GM21528 (cell line): ENCODE results near the gene MOBP.
"Not testable (repeated sequence)": the region's sequence is repeated elsewhere in the genome, so short reads cannot be mapped to it uniquely, and the experiment has no call there.

Experiments
- ATAC-seq: cut with Tn5 transposase; IDR thresholded peaks from one replicate; pipeline ENCODE4 v1.9.1; 2021; ENCODE audit warnings: mild to moderate bottlenecking, moderate library complexity; ENCODE audit not compliant: unreplicated experiment, low FRiP score

Gene MOBP, protein sequence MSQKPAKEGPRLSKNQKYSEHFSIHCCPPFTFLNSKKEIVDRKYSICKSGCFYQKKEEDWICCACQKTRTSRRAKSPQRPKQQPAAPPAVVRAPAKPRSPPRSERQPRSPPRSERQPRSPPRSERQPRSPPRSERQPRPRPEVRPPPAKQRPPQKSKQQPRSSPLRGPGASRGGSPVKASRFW

DNA sequence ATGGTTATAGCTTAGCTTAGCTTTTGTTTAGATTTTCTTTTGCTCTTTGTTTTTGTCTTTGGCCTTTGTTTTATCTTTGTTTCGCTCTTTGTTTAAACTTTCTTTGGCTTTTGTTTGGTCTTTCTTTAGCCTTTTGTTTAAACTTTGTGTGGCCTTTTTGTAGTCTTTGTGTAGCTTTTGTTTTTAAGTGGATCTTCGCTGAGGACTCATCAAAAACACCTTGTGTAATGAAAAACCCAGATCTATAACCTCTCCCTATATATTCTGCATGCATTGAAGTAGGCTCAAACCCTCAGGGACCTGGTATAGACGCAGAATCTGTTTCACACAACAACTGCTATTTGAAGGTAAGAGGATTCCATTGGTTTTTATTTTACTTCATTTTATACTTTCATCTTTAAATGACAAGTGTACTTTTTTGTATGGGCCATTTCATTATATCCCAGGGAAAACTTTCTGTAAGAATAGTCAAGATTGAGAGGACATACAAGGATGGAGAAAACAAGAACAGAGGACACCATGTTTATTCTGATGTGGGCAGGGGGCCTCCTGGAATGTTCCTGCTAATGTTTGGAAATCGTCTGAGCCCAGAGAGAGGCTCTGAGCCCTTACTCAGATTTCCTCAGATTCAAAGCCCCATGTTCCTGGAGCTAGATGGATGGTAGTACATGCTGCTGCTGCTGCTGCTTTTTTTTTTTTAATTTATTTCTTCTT lies at the start of gene MOBP:
MOBP (plus strand) TSS at position 287 of the 714 bp plus-strand sequence. CDS start 34,390 bp downstream, outside the sequence.
- ATAC-seq: no peak

DNA sequence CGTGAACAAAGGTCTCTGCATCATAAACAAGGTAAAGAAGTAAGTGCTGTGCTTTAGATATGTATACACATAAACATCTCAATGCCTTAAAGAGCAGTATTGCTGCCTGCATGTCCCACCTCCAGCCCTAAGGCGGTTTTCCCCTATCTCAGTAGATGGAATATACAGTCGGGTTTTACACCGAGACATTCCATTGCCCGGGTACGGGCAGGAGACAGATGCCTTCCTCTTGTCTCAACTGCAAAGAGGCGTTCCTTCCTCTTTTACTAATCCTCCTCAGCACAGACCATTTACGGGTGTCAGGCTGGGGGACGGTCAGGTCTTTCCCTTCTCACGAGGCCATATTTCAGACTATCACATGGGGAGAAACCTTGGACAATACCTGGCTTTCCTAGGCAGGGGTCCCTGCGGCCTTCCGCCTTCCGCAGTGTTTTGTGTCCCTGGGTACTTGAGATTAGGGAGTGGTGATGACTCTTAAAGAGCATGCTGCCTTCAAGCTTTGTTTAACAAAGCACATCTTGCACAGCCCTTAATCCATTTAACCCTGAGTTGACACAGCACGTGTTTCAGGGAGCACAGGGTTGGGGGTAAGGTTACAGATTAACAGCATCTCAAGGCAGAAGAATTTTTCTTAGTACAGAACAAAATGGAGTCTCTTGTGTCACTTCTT lies 48.8 kb upstream of the MOBP start:
- not testable (repeated sequence) for ATAC-seq

DNA sequence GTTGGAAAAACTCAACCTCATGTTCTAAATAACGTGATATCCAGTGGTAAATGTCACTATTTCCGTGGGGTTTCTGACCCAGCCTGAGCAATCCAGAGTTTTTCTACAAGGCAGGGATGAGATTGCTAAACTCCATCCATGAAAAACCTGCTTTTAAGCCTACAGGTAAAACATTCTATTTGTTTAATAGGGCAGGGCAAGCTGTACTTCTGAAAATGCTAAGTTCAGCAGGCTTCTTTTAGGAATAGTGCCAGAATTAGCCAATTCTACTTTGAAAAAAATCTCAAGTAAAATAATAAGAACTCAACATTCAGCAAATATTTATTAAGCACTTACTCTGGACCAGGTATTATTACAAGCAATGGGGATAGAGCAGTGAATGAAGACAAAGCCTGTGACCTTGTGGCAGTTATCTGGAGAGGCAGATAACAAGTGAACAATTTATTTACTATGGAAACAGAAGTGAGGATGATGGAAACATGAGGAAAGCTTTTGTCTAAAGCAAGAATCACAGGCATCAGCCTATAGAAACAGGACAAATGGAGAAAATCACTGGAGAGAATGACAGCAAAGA lies 47.7 kb upstream of the MOBP start:
- ATAC-seq: no peak

DNA sequence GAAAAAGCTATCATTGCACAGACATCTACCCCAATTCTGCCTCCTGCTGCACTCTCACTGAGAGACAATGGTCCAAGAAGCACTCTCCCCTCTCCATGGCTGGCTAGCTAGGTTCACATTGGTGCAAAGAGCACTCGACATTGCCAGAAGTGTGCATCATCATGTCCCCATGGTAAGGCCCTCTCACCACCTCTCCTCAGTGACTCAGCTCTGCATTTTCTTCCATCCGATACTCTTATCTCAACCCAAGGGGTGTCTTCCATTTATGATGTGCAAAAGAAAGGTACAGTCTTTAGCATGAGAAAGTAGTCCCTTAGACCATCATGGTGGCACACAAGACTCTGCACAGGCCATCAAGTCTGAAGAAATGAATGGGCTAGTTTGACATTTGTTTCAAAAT lies 46.9 kb upstream of the MOBP start:
- ATAC-seq: no peak

DNA sequence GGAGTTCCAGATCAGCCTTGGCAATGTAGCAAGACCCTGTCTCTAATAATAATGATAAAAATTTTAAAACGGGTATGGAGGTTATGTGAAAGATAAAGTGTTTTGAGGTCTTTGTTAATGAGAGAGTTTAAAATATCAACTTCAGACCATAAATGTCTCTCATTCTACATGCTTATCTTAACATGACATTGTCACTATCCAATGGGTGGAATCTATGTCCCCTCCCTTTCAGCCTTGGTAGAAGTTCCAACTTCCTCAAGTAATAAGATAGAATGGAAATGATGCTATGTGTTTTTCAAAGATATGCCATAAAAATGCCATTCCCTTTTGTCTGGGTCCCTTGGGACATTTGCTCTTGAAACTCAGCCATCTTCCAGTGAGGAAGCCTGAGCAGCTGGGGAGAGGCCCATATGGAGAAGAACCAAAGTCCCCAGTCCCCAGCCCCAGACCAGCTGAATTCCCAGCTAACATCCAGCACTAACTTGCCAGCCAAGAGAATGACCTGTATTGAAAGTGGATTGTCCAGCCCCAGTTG lies 44.0 kb upstream of the MOBP start:
- ATAC-seq: no peak

DNA sequence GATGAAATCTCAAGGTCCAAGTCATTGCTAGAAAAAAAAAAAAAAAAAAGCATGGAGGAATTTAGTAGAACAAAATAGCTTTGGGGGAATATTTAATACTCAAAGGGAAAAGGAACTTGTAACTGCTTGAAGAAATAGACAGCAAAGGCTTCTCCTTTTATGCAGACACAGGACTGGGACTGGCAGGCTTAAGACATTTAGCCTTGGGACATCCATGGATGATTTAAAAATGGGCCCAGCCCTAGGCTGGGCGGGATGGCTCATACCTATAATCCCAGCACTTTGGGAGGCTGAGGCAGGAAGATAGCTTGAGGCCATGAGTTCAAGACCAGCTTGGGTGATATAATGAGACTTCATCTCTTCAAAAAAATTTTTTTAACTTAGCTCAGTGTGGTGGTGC lies 41.2 kb upstream of the MOBP start:
- no peak for ATAC-seq

DNA sequence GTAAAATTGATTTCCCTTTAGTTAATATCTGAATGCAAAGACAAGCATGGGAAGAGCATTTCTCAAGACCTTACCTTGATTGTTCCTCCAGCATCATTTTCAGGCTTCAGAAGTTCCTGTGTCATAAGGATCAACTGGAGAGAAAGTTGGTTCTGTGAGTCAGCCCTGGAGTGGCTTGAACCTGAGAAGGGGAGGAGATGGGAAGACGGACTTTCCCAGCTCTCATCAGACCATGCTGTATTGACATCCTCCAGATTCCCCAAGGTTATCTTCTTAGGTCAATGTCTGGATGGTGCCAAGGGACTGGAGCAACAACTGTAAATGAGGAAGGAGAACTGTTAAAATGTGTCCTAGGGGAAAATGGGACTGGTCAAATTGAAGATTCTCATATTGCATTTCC lies 40.0 kb upstream of the MOBP start:
- ATAC-seq: no peak

DNA sequence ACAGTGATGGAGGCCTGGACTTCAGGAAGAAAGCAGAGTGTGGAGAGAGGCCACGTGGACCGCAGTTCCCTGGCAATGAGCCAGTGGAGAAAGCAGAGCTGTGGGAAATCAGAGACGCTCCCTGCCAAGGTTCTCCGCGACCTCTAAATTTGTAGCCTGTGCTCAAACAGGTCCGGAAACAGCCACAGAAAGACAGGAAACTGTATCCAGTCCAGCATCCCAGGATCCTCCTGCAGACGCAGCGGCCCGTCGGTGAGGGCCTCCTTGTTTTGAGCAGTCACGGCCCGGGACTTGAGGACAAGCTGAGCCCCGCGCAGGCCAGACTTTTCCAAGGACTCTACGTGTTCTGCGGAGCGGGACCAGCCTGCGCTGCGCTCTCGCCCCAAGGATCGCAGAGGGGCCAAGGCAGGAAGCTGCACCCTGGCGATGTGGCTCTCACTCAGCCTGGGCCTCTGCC lies 38.7 kb upstream of the MOBP start:
- no peak for ATAC-seq

DNA sequence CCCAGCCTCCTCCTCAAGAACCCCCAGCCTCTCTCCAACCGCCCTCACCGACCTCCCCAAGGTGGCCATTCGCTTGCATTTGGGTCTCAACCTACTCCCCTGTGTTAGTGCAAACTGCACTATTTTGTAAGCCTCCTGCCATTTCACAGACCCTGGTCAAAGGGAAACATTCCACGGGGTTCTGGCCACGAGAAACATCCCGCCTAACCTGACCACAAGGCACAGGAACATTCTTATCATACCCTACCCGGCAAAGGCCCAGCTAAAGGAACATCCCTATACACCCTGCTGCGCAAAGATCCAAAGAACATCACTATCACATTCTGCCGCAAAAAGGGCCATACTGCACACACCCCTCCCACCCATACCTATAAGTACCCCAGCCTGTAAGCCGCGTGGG lies 38.0 kb upstream of the MOBP start:
- no peak for ATAC-seq

DNA sequence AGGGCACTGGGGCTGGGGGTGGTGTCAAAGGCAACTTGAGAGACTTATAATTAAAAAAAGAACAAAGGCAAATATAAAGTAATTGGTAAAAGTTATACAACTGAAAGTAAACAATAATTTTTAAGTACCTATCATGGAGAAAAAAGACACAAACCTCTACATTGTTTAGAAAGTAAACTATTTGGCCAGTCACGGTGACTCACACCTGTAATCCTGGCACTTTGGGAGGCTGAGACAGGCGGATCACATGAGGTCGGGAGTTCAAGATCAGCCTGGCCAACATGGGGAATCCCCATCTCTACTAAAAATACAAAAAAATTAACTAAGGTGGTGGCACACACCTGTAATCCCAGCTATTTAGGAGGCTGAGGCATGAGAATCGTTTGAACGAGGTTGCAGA lies 35.1 kb upstream of the MOBP start:
- ATAC-seq: no peak

DNA sequence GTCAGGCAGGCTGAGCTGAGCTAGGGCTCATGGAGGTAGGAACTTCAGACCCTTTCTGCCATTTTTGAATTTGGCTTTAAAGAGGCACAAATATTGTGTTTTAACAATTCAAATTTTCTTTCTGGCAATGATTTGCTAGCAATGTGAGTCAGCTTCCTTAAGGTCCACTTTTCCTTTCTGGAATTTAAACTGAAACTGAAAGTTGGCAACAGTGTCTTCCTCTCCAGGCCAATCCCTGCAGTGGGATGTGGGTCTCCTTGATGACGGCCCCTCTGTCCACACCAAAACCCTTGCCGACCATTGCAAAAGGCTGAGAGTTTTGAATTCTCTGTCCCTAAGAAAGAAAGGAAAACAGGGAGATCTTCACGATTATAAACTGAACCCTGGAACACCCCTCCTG lies 33.8 kb upstream of the MOBP start:
- ATAC-seq: no peak

DNA sequence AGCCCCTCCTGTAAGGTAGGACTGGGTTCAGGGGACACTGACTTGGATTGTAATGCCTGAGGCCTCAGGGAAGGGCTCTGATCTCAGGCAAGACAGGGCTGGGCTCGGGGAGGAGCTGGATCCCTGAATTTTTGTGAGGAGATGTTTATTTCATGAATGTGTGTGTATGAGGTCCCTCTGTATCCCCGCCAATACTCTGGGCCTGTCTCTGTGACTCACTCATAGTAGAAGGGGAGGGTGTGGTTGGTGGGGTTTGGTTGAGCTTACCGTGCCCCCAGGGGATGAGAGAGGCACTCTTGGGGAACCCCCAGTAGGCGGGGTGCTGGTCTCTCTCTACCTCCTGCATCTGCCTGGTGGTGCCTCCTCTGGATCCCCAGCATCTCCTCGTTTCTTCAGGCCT lies 32.9 kb upstream of the MOBP start:
- ATAC-seq: no peak

DNA sequence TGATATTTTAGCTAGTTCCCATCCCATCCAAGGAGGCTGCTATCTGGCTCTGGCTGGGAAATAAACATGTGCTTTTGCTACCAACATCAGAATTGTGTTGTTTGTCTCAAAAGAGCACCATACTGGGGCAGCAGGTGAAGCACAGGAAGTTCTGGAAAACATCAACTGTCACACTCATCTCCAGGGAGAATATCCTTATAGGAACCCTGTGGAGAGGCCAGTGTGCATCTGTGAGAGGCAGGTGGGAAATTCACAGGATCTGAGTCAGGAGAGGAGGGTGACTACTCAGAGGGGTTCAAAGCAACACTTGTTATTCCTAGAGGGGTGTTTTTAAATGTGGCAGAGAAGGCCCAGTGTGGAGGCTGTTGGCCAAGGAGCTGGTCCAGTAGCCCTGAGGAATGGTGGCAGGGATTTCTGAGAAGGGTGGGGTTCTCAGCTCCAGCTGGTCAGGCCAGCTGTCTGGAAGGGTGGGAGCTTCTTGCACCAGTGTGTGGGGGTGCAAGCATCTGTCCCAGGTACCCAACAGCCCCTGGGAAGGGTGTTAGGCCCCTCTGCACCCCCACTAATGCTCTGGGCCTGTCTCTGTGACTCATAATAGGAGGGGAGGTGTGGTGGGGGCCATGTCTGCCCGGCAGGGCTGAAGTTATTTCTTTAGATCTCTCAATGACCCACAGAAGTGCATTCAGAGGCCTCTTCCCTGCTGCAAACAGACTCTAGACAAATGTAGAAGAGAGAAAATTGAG lies 32.3 kb upstream of the MOBP start:
- ATAC-seq: no peak

DNA sequence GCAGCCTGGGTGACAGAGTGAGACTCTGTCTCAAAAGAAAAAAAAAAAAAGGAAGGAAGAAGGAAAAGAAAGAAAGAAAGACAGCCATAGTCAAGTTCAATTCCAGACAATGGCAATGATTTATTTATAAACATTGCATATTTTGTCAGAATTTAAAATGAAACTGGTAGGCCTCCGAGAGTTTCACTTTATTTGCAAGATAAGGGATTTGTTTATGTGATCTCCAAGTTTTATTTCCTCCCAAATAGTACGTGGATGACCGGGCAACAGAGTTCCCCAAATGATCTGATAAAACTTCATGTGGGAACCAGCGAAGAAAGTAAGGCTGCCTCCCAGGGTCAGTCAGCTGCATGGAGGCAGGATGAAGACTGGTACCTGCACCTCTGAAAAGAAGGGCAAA lies 28.6 kb upstream of the MOBP start:
- no peak for ATAC-seq

DNA sequence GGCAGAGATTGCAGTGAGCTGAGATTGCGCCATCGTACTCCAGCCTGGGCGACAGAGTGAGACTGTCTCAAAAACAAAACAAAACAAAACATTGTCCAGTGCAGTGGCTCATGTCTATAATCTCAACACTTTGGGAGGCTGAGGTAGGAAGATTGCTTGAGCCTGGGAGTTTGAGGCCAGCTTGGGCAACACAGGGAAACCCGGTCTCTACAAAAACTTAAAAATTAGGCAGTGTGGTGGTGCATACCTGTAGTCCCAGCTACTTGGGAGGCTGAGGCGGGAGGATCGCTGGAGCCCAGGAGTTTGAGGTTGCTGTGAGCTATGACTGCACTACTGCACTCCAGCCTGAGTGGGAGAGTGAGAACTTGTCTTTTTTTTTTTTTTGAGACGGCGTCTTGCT lies 27.2 kb upstream of the MOBP start:
- no peak for ATAC-seq

DNA sequence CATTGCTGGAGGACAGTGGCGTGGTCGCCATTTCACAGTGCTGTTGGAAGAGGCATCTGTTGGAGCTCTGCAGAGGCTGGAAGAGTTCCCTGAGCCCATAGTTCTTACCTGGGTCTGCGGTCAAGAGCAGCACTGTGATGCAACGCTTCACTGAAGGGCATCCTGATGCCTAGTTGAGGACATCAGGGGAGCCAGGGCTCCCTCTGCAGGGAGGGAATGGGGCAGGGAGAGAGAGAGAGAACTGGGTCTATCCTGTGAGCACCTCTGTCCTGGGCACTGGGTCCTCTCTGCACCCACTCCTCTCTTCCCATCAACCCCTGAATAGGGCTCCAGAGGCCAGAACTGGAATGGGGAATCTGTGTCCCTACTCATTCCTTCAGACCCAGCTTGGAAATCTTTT lies 23.9 kb upstream of the MOBP start:
- ATAC-seq: no peak

DNA sequence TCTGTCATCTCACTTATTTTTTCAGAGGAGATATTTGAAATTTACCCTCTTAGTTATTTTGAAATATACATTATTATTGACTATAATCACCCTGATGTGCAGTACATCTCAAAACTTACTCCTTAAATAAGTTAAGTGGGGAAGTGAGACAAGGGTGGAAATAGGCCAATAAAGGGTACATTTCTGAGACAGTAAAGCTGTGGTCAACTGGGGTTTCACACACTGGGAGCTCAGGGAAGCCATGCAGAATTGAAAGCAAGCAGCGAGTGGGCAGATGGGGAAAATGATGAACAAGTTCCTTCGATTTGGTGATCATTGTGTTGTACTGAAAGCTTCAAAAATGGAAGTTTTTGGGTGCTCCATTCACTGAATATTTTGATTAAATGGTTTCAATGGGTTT lies 21.6 kb upstream of the MOBP start:
- no peak for ATAC-seq

DNA sequence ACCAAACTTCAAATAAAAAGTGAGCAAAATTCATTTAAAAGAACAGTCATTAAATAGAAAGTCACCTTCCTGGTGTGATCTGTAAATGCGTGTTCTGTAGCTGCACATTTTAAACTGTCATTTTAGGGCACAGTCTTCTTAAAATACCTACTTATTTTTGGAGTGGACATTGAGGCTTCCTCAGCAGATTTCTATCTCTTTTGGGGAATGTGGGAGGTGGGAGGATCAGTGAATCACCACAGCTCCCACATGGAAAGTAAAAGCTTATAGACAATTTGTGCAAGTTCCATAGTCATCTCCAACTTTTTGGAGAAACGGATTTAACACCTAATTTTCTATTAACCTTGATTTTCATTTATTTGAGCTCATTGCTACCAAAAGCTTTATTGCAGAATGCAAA lies 21.0 kb upstream of the MOBP start:
- ATAC-seq: no peak

DNA sequence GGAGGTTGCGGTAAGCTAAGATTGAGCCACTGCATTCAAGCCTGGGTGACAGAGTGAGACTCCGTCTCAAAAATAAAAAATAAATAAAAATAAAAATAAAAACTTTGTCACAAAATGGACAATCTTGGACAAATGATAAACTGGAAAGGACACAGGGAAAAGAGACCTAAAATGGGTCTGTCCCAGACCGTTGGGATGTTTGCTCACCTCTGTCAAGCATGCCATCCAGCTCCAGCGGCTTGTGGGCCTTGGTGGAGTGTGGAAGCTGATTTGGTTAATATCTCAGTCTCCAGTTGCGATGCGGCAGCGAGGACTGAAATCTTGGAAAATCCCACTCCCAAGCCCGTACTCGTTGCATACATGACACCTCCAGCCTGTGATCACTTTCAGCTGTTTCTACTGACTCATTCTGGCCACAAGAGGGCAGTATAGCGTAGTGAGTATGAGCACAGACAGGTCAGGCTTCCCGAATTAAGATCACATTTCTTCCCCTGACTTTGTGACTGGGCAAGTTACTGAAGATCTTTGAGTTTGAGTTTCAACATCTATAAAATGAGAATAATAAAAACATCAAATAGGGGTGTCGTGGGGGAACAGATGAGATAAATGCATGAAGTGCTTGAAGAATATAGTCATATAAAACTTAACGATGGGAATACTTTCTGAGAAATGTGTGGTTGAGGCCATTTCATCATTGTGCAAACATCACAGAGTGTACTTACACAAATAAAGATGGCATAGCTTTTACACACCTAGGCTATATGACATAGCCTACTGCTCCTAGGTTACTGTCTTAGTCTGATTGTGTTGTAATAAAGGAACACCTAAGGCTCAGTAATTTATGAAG lies 19.6 kb upstream of the MOBP start:
- peak; percentile 89 for ATAC-seq
